ENCODE results near the gene WBP1. TPM values are rescaled to one million over a fixed set of nuclear protein-coding genes. Genes with fewer than 3 reads are reported as not detected.

Gene WBP1
- total and polyA plus RNA-seq, 10 of the 15 experiments (the other 5 are each of a cell fraction or from before 2014, with no cell fraction given): 4.2 to 76.8 (median 43.8) TPM

GRCh38 chr2:74424139-74424992 is 33.9 kb upstream of the WBP1 start:
- peaks cover 0 to 12% of the 10 kb centered on the region in 2 experiments; a peak in 1 of 4 replicates for H3K36me3 ChIP-seq (ENCODE audit: control insufficient read depth in 2 of 2, insufficient read depth in 2 of 2, low read length in 1 of 2)
- in situ Hi-C loops (cut with MboI): no loop called here
- BruUV-seq (replicated peaks): no TSS peak
- H4K20me1 ChIP-seq (ENCODE audit: control insufficient read depth, insufficient read depth): no peaks in the 10 kb centered on the region
- no peak overlapping the region for H3K27ac ChIP-seq (ENCODE audit: control insufficient read depth, insufficient read depth)
- no peak overlapping the region for H3K4me2 ChIP-seq (ENCODE audit: control insufficient read depth, insufficient read depth)
- 88% methylated on average over 5 of the region's 5 CpGs for WGBS (ENCODE audit: insufficient coverage, insufficient replicate concordance, low lambda C conversion rate, missing lambda C conversion rate)
- intact Hi-C loops (cut with micrococcal nuclease; ENCODE audit: unreplicated experiment): no loop called here
- no peak overlapping the region for H3K4me3 ChIP-seq
- no peak overlapping the region for H2AFZ ChIP-seq (ENCODE audit: control insufficient read depth, low read depth, low read length)
- peaks cover 9% of the 10 kb centered on the region for H3K79me2 ChIP-seq (ENCODE audit: control insufficient read depth, insufficient read depth, low read length)
- peaks cover 18% of the 10 kb centered on the region for H3K4me1 ChIP-seq (ENCODE audit: control insufficient read depth, insufficient read depth, low read length)
- SMC1A ChIA-PET (ENCODE audit: uncharacterized antibody, unreplicated experiment): interaction anchor here (0.9 to 1.2 kb wide), 2 partner anchors 15 to 32 kb away, joined by 3 read pairs; no protein-coding TSS in a partner anchor
- POLR2A ChIA-PET: interaction anchor here (0.6 to 0.9 kb wide), 4 partner anchors 14 to 50 kb away, joined by 3 read pairs; no protein-coding TSS in a partner anchor
- CTCF ChIA-PET: interaction anchor here (0.6 kb wide), 1 partner anchor 42 kb away, joined by 4 read pairs; no protein-coding TSS in a partner anchor
- ATAC-seq (no peak), FAIRE-seq (no peak), DNase-seq (ENCODE audit: low read depth, low spot score) (no peak)
- RAD21 ChIA-PET (ENCODE audit: unreplicated experiment): interaction anchor here (0.6 kb wide), 1 partner anchor 30 kb away, joined by 3 read pairs; no protein-coding TSS in a partner anchor
- H3K9me3 ChIP-seq (replicated peaks; ENCODE audit: control insufficient read depth, insufficient read depth, low read length): no peaks in the 10 kb centered on the region
- no peaks in the 10 kb centered on the region for H3K27me3 ChIP-seq (replicated peaks in 1 of 2; ENCODE audit: control insufficient read depth in 2 of 2, insufficient read depth in 2 of 2, low read length in 1 of 2)
- H3K9ac ChIP-seq (ENCODE audit: control insufficient read depth, insufficient read depth, low read length): no peak overlapping the region
- no peak for TF ChIP-seq ZBTB33 (IDR thresholded peaks at IDR 0.05)
- TF ChIP-seq NBN (IDR thresholded peaks at IDR 0.05): no peak
- no peak for TF ChIP-seq CBFB (IDR thresholded peaks at IDR 0.05; ENCODE audit: low read depth)
- no peak for TF ChIP-seq MTA2 (IDR thresholded peaks at IDR 0.05; ENCODE audit: low read depth)
- no peak for TF ChIP-seq MEF2B (IDR thresholded peaks at IDR 0.05; ENCODE audit: partially characterized antibody, poor library complexity, severe bottlenecking)
- no peak for TF ChIP-seq TAF1 (IDR thresholded peaks at IDR 0.05; ENCODE audit: borderline replicate concordance, low read depth, low read length)
- TF ChIP-seq CTCF (IDR thresholded peaks at IDR 0.05 in 2 of 3, conservative IDR thresholded peaks at IDR 0.05 in 1 of 3; ENCODE audit: control insufficient read depth in 2 of 3, extremely low read depth in 1 of 3, insufficient read depth in 1 of 3, low read depth in 3 of 3, low read length in 3 of 3): no peak
- TF ChIP-seq NR2C1 (IDR thresholded peaks at IDR 0.05): no peak
- TF ChIP-seq EED (IDR thresholded peaks at IDR 0.05; ENCODE audit: low read depth): no peak
- TF ChIP-seq ZNF207 (IDR thresholded peaks at IDR 0.05; ENCODE audit: borderline replicate concordance): no peak
- no peak for TF ChIP-seq RAD51 (IDR thresholded peaks at IDR 0.05)
- no peak for TF ChIP-seq NFIC (IDR thresholded peaks at IDR 0.05; ENCODE audit: low read depth, low read length)
- TF ChIP-seq USF1 (IDR thresholded peaks at IDR 0.05; ENCODE audit: borderline replicate concordance, extremely low read length, insufficient read depth, low read depth, low read length): no peak
- TF ChIP-seq MLLT1 (IDR thresholded peaks at IDR 0.05): no peak
